ENCODE data around the gene CALHM3.
A peak's percentile ranks its signal among the peaks of the same experiment; 100 is the strongest.
"Not testable (repeated sequence)": the region's sequence is repeated elsewhere in the genome, so short reads cannot be mapped to it uniquely, and the experiment has no call there.

Gene CALHM3

GRCh38 chr10:103502849-103503660, 24.0 kb upstream of the CALHM3 start:
- no peak for DNase-seq (ENCODE audit: low spot score)

- no peak for DNase-seq (ENCODE audit: low spot score)
Measured at GRCh38 chr10:103501186-103501585, 22.1 kb upstream of the CALHM3 start.

- DNase-seq (ENCODE audit: low spot score) = no peak
Measured at GRCh38 chr10:103500481-103500880, 21.4 kb upstream of the CALHM3 start.

GRCh38 chr10:103499881-103500280, 20.8 kb upstream of the CALHM3 start:
- DNase-seq (ENCODE audit: low spot score) = peak; percentile 42

- no peak for DNase-seq (ENCODE audit: low spot score)
Measured at GRCh38 chr10:103498936-103499638, 20.0 kb upstream of the CALHM3 start.

GRCh38 chr10:103497161-103497915, 18.3 kb upstream of the CALHM3 start:
- DNase-seq (ENCODE audit: low spot score) = peak; percentile 42

- DNase-seq (ENCODE audit: low spot score) = no peak
Measured at GRCh38 chr10:103495321-103495720, 16.3 kb upstream of the CALHM3 start.

GRCh38 chr10:103493916-103494877, 15.2 kb upstream of the CALHM3 start:
- DNase-seq (ENCODE audit: low spot score) = no peak

GRCh38 chr10:103493362-103493915, 14.4 kb upstream of the CALHM3 start, which contains the start of gene NEURL1:
Gene NEURL1 (plus strand): TSS chr10:103493705. CDS start chr10:103494388, 683 bp downstream.
- peak; percentile 50 for DNase-seq (ENCODE audit: low spot score)

GRCh38 chr10:103492655-103493261, 13.7 kb upstream of the CALHM3 start:
- no peak for DNase-seq (ENCODE audit: low spot score)

- DNase-seq (ENCODE audit: low spot score) = no peak
Measured at GRCh38 chr10:103491729-103492364, 12.8 kb upstream of the CALHM3 start.

- no peak for DNase-seq (ENCODE audit: low spot score)
Measured at GRCh38 chr10:103490986-103491314, 11.9 kb upstream of the CALHM3 start.

GRCh38 chr10:103487410-103487708, 8.3 kb upstream of the CALHM3 start:
- no peak for DNase-seq (ENCODE audit: low spot score)

GRCh38 chr10:103486635-103487409, 7.8 kb upstream of the CALHM3 start:
- not testable (repeated sequence) for DNase-seq (ENCODE audit: low spot score)

GRCh38 chr10:103481974-103482531, 3.0 kb upstream of the CALHM3 start:
- DNase-seq (ENCODE audit: low spot score) = no peak

- no peak for DNase-seq (ENCODE audit: low spot score)
Measured at GRCh38 chr10:103480521-103480920, 1.5 kb upstream of the CALHM3 start.

GRCh38 chr10:103478671-103479070, 369 bp downstream of the CALHM3 start:
- no peak for DNase-seq (ENCODE audit: low spot score)

- DNase-seq (ENCODE audit: low spot score) = no peak
Measured at GRCh38 chr10:103476046-103476768, 2.8 kb downstream of the CALHM3 start.

- DNase-seq (ENCODE audit: low spot score) = no peak
Measured at GRCh38 chr10:103475437-103475836, 3.6 kb downstream of the CALHM3 start.

Data from putamen (tissue), 1 donor.